ENCODE results near the gene HHATL.

The HHATL gene

DNA sequence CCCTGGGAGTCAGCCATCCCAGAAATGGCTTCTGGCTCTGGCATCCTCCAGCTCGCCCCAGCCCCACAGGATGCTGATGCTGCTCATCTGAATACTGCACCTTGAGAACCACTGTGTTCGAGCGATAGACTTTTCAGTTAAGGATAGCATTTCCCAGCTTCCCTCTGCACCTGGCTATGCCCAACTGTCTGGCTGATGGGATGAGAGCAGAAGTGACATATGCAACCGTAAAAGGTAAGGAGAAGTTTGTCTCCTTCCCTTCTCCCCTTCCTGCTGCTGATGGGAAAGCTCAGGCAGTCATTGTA is 9.7 kb upstream of the HHATL start:
- no peak for DNase-seq

DNA sequence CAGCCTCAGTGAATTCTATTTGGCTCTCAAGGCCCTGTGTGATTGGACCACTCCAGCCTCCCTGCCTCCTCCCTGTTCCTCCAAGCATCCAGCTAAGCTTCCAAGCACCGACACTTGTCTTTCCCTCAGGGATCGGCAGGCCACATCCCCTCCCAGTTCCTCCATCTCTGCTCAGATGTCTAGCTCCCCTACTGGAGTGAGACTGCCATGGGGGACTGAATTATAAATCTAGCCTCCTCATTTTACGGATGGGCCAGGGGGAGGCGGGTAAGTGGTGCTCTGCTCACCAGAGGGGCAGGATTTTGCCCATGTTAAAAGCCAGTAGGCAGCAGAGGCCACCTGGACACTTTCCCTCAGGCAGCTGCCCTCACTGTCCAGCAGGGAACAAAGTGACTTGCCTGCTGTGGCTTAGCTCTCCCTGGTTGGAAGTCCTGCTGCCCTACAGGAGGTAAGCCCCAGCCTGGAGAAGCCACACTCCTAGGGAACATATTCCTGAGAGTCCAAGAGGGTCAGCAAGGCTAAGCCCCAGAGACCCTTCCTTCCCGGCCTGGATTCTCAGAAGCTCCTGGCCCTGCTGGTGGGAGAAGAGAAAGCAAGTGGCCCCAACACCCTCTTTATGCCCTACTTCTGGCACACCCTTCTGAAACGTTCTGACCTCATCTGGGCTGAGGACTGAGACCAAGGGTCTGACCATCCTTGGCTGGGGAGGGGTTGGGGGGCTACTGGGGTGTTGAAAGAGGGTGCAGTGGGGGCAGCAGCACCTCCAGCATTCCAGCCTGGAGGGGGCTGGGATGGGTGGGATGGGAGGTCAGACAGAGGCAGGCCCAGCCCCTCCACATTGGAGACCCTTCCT is 9.1 kb upstream of the HHATL start:
- no peak for DNase-seq

GRCh38 chr3:42710323-42711021 is 7.9 kb upstream of the HHATL start:
- DNase-seq: no peak

GRCh38 chr3:42709621-42710020 is 7.0 kb upstream of the HHATL start:
- no peak for DNase-seq

DNA sequence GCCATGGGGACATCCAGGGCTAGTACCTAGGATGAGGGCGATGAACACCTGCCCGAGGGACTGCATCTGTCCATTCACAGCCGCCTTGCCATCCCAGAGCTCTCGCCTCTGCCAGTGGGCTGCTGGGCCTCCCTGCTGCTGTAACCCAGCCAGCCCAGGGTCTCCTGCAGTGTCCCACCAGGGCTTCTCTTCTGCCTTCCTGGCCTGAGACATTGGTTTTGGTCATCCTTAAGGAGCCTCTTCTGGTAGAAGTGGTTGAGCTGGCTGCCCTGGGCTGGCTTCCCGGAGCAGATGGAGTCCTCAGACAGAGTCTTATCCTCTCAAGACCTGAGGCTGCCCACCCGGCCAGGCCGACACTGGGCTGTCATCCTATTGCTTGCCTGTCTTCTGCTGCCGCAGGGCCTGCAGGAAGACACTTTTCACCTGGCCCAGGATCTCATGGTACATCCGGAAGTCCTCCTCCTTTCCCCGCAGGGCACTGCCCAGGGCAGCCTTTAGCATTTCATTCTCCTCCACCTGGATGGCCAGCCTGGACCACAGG is 6.1 kb upstream of the HHATL start:
- DNase-seq: no peak

GRCh38 chr3:42707620-42708355 is 5.2 kb upstream of the HHATL start:
- DNase-seq: no peak

GRCh38 chr3:42706721-42707619 is 4.4 kb upstream of the HHATL start:
- DNase-seq: no peak

DNA sequence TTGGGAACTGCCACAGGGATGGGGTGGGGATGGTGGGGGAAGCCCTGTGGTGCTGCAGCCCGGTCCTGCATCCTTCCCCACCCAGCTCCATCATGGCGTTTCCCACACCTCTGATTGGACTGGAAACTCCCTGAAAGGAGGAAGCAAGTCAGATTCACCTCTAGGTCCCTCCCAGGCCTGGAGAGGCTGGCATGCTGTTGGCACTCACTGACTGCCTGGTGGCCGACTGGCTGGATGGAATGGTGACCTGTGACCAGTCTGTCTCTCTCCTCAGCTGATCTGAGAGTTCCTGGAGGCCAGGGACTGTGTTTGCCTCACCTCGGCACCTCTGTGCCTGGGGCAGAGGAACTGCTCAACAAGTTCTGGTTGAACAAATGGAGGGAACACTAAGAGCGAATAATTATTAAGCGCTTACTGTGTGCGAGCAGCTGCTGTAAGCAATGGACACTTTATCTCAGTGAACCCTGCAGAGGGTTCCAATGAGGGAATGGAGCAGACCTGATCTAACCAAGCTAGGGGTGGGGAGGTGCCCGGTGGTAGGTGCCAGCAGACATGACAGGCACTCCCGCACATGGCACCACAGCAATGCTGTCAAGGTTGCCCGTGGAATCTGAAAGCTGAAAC is 3.5 kb upstream of the HHATL start:
- no peak for DNase-seq

DNA sequence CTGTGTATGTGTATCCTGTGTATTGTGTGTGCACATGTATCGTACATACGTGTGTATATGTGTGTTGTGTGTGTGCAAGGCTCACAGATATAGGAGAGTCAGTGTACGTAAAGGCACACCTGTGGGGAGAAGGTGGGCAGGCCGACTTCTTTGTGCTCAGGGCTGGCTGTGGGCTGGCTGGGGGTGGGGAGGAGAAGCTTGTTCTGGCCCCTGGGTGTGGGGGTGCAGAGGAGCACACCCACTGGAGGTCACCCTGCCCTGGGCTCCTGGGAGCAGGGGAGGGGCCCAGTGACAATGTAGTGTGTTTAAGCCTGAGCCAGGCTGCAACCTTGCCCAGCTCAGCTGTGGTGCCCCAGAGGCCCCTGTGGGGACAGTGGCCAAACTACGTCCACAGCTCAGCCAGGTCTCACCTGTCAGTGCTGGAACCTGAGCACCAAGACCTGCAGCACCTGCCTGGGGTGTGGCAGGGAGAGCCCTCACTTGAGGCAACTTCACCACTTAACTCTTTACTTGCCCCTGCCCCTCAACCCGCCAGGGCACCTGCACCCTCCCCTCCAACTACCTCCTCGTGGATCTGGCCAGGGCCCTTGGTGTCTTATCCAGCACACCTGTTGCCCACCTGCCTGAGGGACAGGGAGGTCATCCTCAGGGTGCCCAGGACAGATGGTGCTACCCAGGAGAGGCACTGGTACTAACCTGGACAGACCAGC is 2.6 kb upstream of the HHATL start:
- DNase-seq: no peak

GRCh38 chr3:42704136-42704841 is 1.7 kb upstream of the HHATL start:
- no peak for DNase-seq

GRCh38 chr3:42703695-42704025 is 1.1 kb upstream of the HHATL start:
- no peak for DNase-seq

DNA sequence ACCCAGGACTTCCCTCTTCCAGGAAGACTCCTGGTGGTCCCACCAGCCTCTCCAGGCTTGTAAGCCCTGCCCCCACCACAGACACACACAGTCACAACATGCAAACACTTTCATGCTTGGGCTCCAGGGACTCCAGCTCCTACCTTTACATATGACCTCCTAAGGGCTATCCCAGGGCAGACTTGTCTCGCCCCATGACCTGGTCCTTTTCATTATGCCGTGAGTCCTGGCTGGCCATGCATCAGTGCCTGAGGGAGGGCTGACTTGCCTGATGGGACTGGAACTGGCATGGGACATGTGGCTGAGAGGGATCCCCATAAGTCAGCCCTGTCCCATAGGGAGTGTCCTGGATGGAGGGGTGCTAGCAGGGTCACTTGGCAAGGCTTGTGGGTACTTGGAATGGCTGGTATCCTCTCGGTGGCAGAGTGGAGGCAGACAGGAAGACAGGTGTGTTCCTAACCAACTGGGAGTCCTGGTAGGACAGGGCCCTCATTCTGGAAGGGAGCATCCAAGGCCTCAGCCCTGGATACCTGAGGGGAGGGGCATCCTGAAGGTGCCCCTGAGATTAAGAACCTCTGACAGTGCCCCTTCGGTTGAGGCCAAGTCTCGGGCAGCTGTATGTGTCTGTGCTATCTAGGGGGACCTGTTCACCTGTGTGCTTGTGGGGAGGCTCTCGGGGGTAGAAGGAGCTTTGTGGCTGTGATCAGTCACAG is 540 bp upstream of the HHATL start:
- no peak for DNase-seq

GRCh38 chr3:42701371-42702065 is 1.1 kb downstream of the HHATL start:
- no peak for DNase-seq

- no peak for DNase-seq
These were observed 2.0 kb downstream of the HHATL start for GRCh38 chr3:42700366-42701288.

GRCh38 chr3:42699511-42699971 is 3.1 kb downstream of the HHATL start:
- DNase-seq: no peak

- no peak for DNase-seq
These were observed 3.7 kb downstream of the HHATL start for GRCh38 chr3:42698911-42699230.

DNA sequence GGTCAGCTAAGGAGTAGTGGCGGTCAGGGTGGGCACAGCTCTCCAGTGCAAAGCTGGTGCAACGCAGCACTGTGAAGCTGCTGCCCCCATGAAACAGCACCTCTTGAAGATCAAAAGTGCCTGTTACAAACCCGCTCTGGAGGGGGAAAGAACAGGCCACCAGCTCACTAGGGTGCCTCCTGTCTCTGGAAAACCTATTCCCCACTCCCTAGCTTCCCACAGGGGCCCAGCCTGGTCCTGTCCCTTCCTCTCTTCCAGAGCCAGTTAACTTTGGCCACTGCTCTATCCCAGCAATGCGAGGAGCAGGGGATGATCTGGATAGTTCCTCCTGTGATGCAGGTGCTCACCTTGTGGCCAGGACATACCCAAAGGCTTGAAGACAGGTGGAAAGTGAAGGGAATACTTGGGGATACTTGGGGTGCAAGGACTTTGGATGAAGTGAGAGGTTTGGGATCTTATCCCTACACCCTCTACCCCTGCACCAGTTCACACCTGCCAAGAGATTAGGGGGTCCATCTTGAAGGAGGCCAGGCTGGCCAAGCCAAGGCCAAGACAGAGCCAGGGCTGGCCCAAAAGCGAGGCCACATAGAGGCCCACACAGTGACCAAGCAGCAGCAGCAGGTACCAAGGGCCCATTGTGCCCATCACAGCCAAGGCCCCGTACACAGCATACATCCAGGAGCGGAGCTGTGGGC is 4.2 kb downstream of the HHATL start:
- no peak for DNase-seq

All from NCI-H187 (cell line).